ENCODE data around the gene RGSL1. TPM values are rescaled to one million over a fixed set of nuclear protein-coding genes. Genes with fewer than 3 reads are reported as not detected.
A peak's percentile ranks its signal among the peaks of the same experiment; 100 is the strongest.

Gene RGSL1
- polyA plus RNA-seq, 3 donors = not detected

GRCh38 chr1:182457844-182458243 lies 7.9 kb downstream of the RGSL1 start:
- Histone ChIP-seq H3K27me3 (ENCODE audit: control insufficient read depth in 2 of 2, insufficient read depth in 2 of 2, low read length in 2 of 2) (no peaks in the 10 kb centered on the region), H3K4me2 (replicated peaks; ENCODE audit: extremely low read depth, low read length, poor library complexity, severe bottlenecking) (no peak overlapping the region), H3K9me3 (replicated peaks in 1 of 2; ENCODE audit: control insufficient read depth in 1 of 2, insufficient read depth in 1 of 2, low read length in 2 of 2) (no peaks in the 10 kb centered on the region), H3K79me2 (ENCODE audit: insufficient read depth, low read length) (no peaks in the 10 kb centered on the region), H4K20me1 (ENCODE audit: insufficient read depth, low read length) (no peaks in the 10 kb centered on the region), H3K4me1 (ENCODE audit: control insufficient read depth in 1 of 2, insufficient read depth in 2 of 2, low read length in 2 of 2) (peaks cover 19 to 25% of the 10 kb centered on the region in 2 donors), H2AFZ (ENCODE audit: insufficient read depth, low read depth, low read length, poor library complexity, severe bottlenecking) (no peak overlapping the region), H3K36me3 (replicated peaks in 1 of 2; ENCODE audit: control insufficient read depth in 1 of 2, insufficient read depth in 2 of 2, low read length in 2 of 2) (no peaks in the 10 kb centered on the region), H3K27ac (ENCODE audit: low read depth in 1 of 2, low read length in 2 of 2) (no peak overlapping the region), H3K9ac (ENCODE audit: insufficient read depth, low read length, poor library complexity, severe bottlenecking) (no peak overlapping the region), H3K4me3 (replicated peaks in 1 of 3; ENCODE audit: low read depth in 2 of 3, low read length in 3 of 3) (no peak overlapping the region)
- intact Hi-C loops (cut with micrococcal nuclease) = no loop called here
- peaks cover 0 to 1% (median 0%) of the 10 kb centered on the region in 7 donors for H3K9me3 Mint-ChIP-seq
- H3K36me3 Mint-ChIP-seq = no peaks in the 10 kb centered on the region
- 89% methylated on average over 3 of the region's 3 CpGs for WGBS (ENCODE audit: insufficient coverage)
- peaks cover 1 to 2% (median 2%) of the 10 kb centered on the region in 3 donors for H3K27me3 Mint-ChIP-seq (ENCODE audit: low read depth in 3 of 3)
- H3K4me1 Mint-ChIP-seq = peaks cover 27% of the 10 kb centered on the region
- H3K4me3 Mint-ChIP-seq = no peak overlapping the region
- H3K27ac Mint-ChIP-seq = peak overlapping the region in 1 of 7 donors; percentile 70
- no peak for DNase-seq
- TF ChIP-seq CTCF (IDR thresholded peaks at IDR 0.05) = no peak

- Mint-ChIP-seq H3K36me3 (no peaks in the 10 kb centered on the region), H3K9me3 (peaks cover 0 to 6% (median 2%) of the 10 kb centered on the region in 7 donors), H3K4me1 (peaks cover 17% of the 10 kb centered on the region), H3K4me3 (no peak overlapping the region), H3K27ac (peak overlapping the region in 4 of 7 donors; percentile 22 to 77 (median 50)), H3K27me3 (ENCODE audit: low read depth in 3 of 3) (peaks cover 0 to 1% (median 0%) of the 10 kb centered on the region in 3 donors)
- TF ChIP-seq CTCF (IDR thresholded peaks at IDR 0.05) = no peak
- Histone ChIP-seq H3K27me3 (ENCODE audit: control insufficient read depth in 2 of 2, insufficient read depth in 2 of 2, low read length in 2 of 2) (no peaks in the 10 kb centered on the region), H3K9me3 (replicated peaks in 1 of 2; ENCODE audit: control insufficient read depth in 1 of 2, insufficient read depth in 1 of 2, low read length in 2 of 2) (no peaks in the 10 kb centered on the region), H3K36me3 (replicated peaks in 1 of 2; ENCODE audit: control insufficient read depth in 1 of 2, insufficient read depth in 2 of 2, low read length in 2 of 2) (no peaks in the 10 kb centered on the region), H3K79me2 (ENCODE audit: insufficient read depth, low read length) (no peaks in the 10 kb centered on the region), H3K4me3 (replicated peaks in 1 of 3; ENCODE audit: low read depth in 2 of 3, low read length in 3 of 3) (peak overlapping the region in 1 of 3 experiments; percentile 19), H3K27ac (ENCODE audit: low read depth in 1 of 2, low read length in 2 of 2) (peak overlapping the region in 1 of 2 donors; percentile 64), H3K4me1 (ENCODE audit: control insufficient read depth in 1 of 2, insufficient read depth in 2 of 2, low read length in 2 of 2) (peaks cover 15 to 16% of the 10 kb centered on the region in 2 donors), H3K4me2 (replicated peaks; ENCODE audit: extremely low read depth, low read length, poor library complexity, severe bottlenecking) (peak overlapping the region; percentile 35), H3K9ac (ENCODE audit: insufficient read depth, low read length, poor library complexity, severe bottlenecking) (no peak overlapping the region), H4K20me1 (ENCODE audit: insufficient read depth, low read length) (no peaks in the 10 kb centered on the region), H2AFZ (ENCODE audit: insufficient read depth, low read depth, low read length, poor library complexity, severe bottlenecking) (no peak overlapping the region)
- 100% methylated on average over 1 of the region's 3 CpGs for WGBS (ENCODE audit: insufficient coverage)
- DNase-seq = peak; percentile 4 to 27 (median 12)
- intact Hi-C loops (cut with micrococcal nuclease) = no loop called here
These were observed 10.0 kb downstream of the RGSL1 start for GRCh38 chr1:182459949-182460348.

Data from CD14-positive monocyte (primary cell).